Posterior vena cava (tissue), 2 donors: Measurements from ENCODE around the gene LDLRAD3. TPM values are rescaled to one million over a fixed set of nuclear protein-coding genes. Genes with fewer than 3 reads are reported as not detected.
A peak's percentile ranks its signal among the peaks of the same experiment; 100 is the strongest.
"Not testable (repeated sequence)": the region's sequence is repeated elsewhere in the genome, so short reads cannot be mapped to it uniquely, and the experiment has no call there.

Experiments
- DNase-seq: peaks from one replicate; pipeline ENCODE4 v3.0.0-alpha.2; 2020; ENCODE audit warnings: low spot score
- intact Hi-C, 2 donors: fragments of 100-400 bp; cut with DNase I; formaldehyde crosslinking; loops; one replicate each; pipeline versions ENCODE4 v1.14.1 to v1.14.2; 2022 to 2023
- total RNA-seq, 2 donors: library from RNA; stranded (reverse); fragmentation: NEBNext Ultra II Directional; extraction: Animal tissue kit (Norgen Biotek cat#: 25700); gene quantifications; one replicate each; pipeline ENCODE4 v1.2.1, GENCODE V29; 2021
- donor health status: DM: yes; HTN: yes; CAD: no.
- donor health status: DM: yes; HTN: yes; CAD: no.

LDLRAD3 gene
- total RNA-seq, 2 donors from 2014 or later = 12.4 to 18.4 TPM

GRCh38 chr11:36010010-36010740 is 66.3 kb downstream of the LDLRAD3 start:
- intact Hi-C loops = loop anchor here in 1 of 2 donors (10.0 kb wide), 1 partner anchor 65 kb away; the partner anchor contains the start of gene LDLRAD3
- DNase-seq = no peak

- intact Hi-C loops = loop anchor here in 1 of 2 donors (10.0 kb wide), 1 partner anchor 67 kb away; the partner anchor contains the start of gene LDLRAD3
- no peak for DNase-seq
These were observed 67.7 kb downstream of the LDLRAD3 start for GRCh38 chr11:36011574-36011973.

GRCh38 chr11:36012455-36012854 is 68.6 kb downstream of the LDLRAD3 start:
- intact Hi-C loops = loop anchor here in 1 of 2 donors (10.0 kb wide), 1 partner anchor 68 kb away; the partner anchor contains the start of gene LDLRAD3
- DNase-seq = no peak

GRCh38 chr11:36012979-36013378 is 69.1 kb downstream of the LDLRAD3 start:
- intact Hi-C loops = loop anchor here in 1 of 2 donors (10.0 kb wide), 1 partner anchor 68 kb away; the partner anchor contains the start of gene LDLRAD3
- no peak for DNase-seq

- intact Hi-C loops = loop anchor here in 1 of 2 donors (10.0 kb wide), 1 partner anchor 69 kb away; the partner anchor contains the start of gene LDLRAD3
- not testable (repeated sequence) for DNase-seq
These were observed 69.6 kb downstream of the LDLRAD3 start for GRCh38 chr11:36013446-36013845.

GRCh38 chr11:36013950-36014897 is 70.4 kb downstream of the LDLRAD3 start:
- no peak for DNase-seq
- intact Hi-C loops = loop anchor here in 1 of 2 donors (10.0 kb wide), 1 partner anchor 69 kb away; the partner anchor contains the start of gene LDLRAD3

- DNase-seq = no peak
- intact Hi-C loops = loop anchor here in 1 of 2 donors (10.0 kb wide), 1 partner anchor 70 kb away; the partner anchor contains the start of gene LDLRAD3
These were observed 71.2 kb downstream of the LDLRAD3 start for GRCh38 chr11:36014898-36015665.

GRCh38 chr11:36015799-36016198 is 71.9 kb downstream of the LDLRAD3 start:
- peak; percentile 83 for DNase-seq
- intact Hi-C loops = loop anchor here in 1 of 2 donors (10.0 kb wide), 1 partner anchor 71 kb away; the partner anchor contains the start of gene LDLRAD3

GRCh38 chr11:36016263-36016662 is 72.4 kb downstream of the LDLRAD3 start:
- intact Hi-C loops = loop anchor here in 1 of 2 donors (10.0 kb wide), 1 partner anchor 71 kb away; the partner anchor contains the start of gene LDLRAD3
- no peak for DNase-seq

GRCh38 chr11:36016709-36017108 is 72.8 kb downstream of the LDLRAD3 start:
- intact Hi-C loops = loop anchor here in 1 of 2 donors (10.0 kb wide), 1 partner anchor 72 kb away; the partner anchor contains the start of gene LDLRAD3
- DNase-seq = no peak

GRCh38 chr11:36019005-36019596 is 75.2 kb downstream of the LDLRAD3 start:
- DNase-seq = no peak
- intact Hi-C loops = loop anchor here in 1 of 2 donors (10.0 kb wide), 1 partner anchor 74 kb away; the partner anchor contains the start of gene LDLRAD3

GRCh38 chr11:36019722-36020121 is 75.9 kb downstream of the LDLRAD3 start:
- intact Hi-C loops = loop anchor here in 1 of 2 donors (10.0 kb wide), 1 partner anchor 75 kb away; the partner anchor contains the start of gene LDLRAD3
- no peak for DNase-seq

GRCh38 chr11:36022882-36023281 is 79.0 kb downstream of the LDLRAD3 start:
- DNase-seq = no peak
- intact Hi-C loops = no loop called here

- DNase-seq = no peak
- intact Hi-C loops = no loop called here
These were observed 80.1 kb downstream of the LDLRAD3 start for GRCh38 chr11:36023922-36024321.

GRCh38 chr11:36024716-36025115 is 80.9 kb downstream of the LDLRAD3 start:
- intact Hi-C loops = no loop called here
- DNase-seq = no peak

- intact Hi-C loops = no loop called here
- DNase-seq = no peak
These were observed 82.6 kb downstream of the LDLRAD3 start for GRCh38 chr11:36026315-36026968.

- no peak for DNase-seq
- intact Hi-C loops = no loop called here
These were observed 83.9 kb downstream of the LDLRAD3 start for GRCh38 chr11:36027731-36028130.
